Stimulated activated CD4-positive, alpha-beta T cell treated with anti-CD3 and anti-CD28 coated beads, Interleukin-4, amount 100 ng/mL, for 48 hours (primary cell): ENCODE results near the gene EBF4.

Experiments
- DNase-seq, 2 donors: peaks; one replicate each; pipeline ENCODE4 v3.0.0-alpha.2; 2020; ENCODE audit warnings: low read depth in 2 of 2

Gene EBF4

GRCh38 chr20:2700913-2701620 lies 8.5 kb downstream of the EBF4 start:
- no peak for DNase-seq

GRCh38 chr20:2701671-2702081 lies 9.1 kb downstream of the EBF4 start:
- DNase-seq, result no peak

- no peak for DNase-seq
Measured at GRCh38 chr20:2703716-2704475, 11.3 kb downstream of the EBF4 start.

GRCh38 chr20:2705931-2706645 lies 13.5 kb downstream of the EBF4 start:
- no peak for DNase-seq

- DNase-seq, result no peak
Measured at GRCh38 chr20:2706688-2707352, 14.2 kb downstream of the EBF4 start.

- DNase-seq, result no peak
Measured at GRCh38 chr20:2707353-2708072, 14.9 kb downstream of the EBF4 start.

GRCh38 chr20:2708073-2708415 lies 15.5 kb downstream of the EBF4 start:
- DNase-seq, result no peak

GRCh38 chr20:2708665-2709064 lies 16.1 kb downstream of the EBF4 start:
- no peak for DNase-seq

- DNase-seq, result no peak
Measured at GRCh38 chr20:2709205-2709981, 16.8 kb downstream of the EBF4 start.

- DNase-seq, result no peak
Measured at GRCh38 chr20:2713285-2713684, 20.7 kb downstream of the EBF4 start.

- no peak for DNase-seq
Measured at GRCh38 chr20:2729251-2729713, 36.7 kb downstream of the EBF4 start.

- DNase-seq, result no peak
Measured at GRCh38 chr20:2729791-2730190, 37.2 kb downstream of the EBF4 start.

- DNase-seq, result no peak
Measured at GRCh38 chr20:2734899-2735298, 42.3 kb downstream of the EBF4 start.

- DNase-seq, result no peak
Measured at GRCh38 chr20:2736441-2736840, 43.9 kb downstream of the EBF4 start.

GRCh38 chr20:2738331-2739041 lies 45.9 kb downstream of the EBF4 start:
- no peak for DNase-seq

GRCh38 chr20:2739042-2739398 lies 46.4 kb downstream of the EBF4 start:
- no peak for DNase-seq

GRCh38 chr20:2740702-2741101 lies 48.1 kb downstream of the EBF4 start:
- DNase-seq, result no peak

GRCh38 chr20:2741463-2741862 lies 48.9 kb downstream of the EBF4 start:
- DNase-seq, result no peak

- no peak for DNase-seq
Measured at GRCh38 chr20:2741881-2742280, 49.3 kb downstream of the EBF4 start.

GRCh38 chr20:2742431-2742830 lies 49.9 kb downstream of the EBF4 start:
- no peak for DNase-seq
